ENCODE results near the gene SCT.
A peak's percentile ranks its signal among the peaks of the same experiment; 100 is the strongest.

The SCT gene

DNA sequence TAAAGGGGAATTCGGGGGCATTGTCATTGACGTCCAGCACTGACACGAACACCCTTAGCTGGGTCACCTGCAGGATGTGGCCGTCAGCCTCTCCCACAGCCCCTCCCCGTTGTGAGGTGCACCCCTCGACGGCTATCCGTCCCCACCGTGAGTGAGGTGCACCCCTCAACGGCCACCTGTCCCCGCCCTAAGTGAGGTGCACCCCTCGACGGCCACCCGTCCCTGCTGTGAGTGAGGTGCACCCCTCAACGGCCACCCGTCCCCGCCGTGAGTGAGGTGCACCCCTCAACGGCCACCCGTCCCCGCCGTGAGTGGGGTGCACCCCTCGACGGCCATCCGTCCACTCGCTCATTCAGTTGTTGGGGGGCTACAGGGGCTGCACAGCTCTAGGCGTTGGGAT, 5.1 kb downstream of the SCT start:
- DNase-seq (ENCODE audit: low read depth) = no peak

DNA sequence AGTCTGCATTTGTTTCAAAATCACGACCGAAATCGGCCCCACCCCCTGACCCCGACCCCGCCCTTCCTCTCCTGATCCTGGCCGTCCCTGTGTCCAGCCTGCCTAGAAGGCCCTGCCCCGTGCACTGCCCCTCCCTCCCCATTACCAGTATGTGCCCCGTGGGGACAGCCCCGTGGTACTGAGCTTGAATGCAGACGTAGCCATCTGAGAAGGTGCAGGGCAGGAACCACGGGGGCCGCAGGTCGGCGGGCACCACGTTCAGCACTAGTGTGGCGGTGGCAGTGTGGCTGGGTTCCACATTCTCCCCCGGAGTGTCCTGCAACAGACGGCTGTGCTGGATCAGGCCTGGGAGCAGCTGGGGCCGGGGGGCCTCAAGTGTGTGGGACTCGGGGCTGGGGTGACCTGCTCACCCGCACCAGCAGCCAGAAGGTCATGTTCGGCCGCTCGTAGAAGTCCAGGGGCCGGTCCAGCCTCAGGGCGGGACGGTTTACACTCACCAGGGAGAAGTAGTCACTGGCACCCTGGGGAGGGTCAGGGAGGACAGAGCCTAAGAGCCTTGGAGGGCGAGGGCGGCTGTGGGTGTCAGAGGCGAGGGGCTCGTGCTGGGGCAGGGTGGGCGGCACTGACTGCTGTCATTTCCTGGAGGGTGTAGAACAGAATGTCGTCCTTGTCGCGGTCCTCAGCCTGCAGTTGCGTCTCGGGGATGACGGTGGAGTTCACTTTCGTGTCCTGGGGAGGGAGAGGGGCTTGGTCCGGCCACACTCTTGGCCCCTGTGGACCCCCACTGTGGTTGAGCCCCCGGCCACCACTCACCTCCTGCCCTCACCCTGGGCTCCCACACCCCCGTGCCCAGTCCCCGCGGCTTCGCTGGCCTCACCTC, 5.8 kb downstream of the SCT start:
- DNase-seq (ENCODE audit: low read depth) = no peak

GRCh38 chr11:620201-620600, 6.8 kb downstream of the SCT start:
- DNase-seq (ENCODE audit: low read depth) = no peak

DNA sequence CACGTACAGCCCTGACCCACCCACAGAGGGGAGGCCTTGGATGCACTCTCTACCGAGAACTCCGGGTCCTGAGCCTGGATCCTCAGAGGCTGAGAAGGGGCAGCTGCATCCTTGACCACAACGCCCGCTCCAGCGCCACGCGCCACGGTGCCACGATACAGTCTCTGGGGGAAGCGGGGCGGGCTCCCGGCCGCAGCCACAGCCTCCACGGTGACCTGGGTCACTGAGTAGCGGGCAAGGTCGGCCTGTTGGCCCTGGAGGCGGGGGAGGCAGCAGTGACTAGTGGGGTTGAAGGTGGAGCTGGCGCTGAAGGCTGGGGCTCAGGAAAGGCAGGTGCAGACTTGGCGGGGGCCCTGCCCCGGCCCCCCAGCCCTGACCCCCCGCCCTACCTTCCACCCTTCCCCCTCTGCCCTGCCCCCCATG, 7.3 kb downstream of the SCT start:
- DNase-seq (ENCODE audit: low read depth) = no peak

- DNase-seq (ENCODE audit: low read depth) = no peak
Observed at GRCh38 chr11:618856-619627, 7.9 kb downstream of the SCT start.

- DNase-seq (ENCODE audit: low read depth) = no peak
Observed at GRCh38 chr11:617912-618682, 8.9 kb downstream of the SCT start.

- DNase-seq (ENCODE audit: low read depth) = no peak
Observed at GRCh38 chr11:617199-617911, 9.6 kb downstream of the SCT start.

DNA sequence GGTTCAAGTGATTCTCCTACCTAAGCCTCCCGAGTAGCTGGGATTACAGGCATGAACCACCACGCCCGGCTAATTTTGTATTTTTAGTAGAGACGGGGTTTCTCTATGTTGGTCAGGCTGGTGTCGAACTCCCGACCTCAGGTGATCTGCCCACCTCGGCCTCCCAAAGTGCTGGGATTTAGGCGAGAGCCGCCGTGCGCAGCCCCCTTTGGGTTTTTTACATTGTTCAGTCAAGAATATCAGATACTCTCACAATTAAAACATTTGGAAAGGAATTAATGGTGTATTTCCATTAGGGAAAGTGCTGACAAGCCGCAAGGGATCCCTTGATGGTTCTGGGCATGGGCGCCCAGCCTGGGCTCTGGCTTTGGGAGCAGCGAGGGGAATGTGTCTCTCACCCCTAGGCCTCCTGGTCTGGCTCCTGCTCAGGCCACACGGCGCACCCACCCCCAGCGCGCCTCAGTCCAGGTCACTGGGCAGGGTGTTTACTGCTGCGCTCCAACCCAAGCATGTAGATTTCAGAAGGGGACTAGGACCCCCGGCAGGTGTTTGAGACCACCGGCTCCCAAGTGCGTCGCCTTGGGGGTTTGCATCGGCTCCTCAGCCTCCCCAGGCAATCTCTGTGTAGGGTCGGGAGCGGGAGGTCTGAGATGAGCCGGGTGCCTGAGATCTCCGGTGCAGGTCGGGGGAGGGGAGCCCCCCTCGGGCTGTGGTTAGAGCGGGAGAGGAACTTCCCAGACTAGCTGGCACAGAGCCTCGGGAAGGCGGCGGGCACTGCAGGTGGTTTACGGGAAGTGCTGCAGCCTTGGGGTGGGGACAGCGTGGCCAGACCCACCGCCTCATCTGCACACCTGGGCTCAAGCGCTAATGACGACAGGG, 10.4 kb downstream of the SCT start:
- no peak for DNase-seq (ENCODE audit: low read depth)

DNA sequence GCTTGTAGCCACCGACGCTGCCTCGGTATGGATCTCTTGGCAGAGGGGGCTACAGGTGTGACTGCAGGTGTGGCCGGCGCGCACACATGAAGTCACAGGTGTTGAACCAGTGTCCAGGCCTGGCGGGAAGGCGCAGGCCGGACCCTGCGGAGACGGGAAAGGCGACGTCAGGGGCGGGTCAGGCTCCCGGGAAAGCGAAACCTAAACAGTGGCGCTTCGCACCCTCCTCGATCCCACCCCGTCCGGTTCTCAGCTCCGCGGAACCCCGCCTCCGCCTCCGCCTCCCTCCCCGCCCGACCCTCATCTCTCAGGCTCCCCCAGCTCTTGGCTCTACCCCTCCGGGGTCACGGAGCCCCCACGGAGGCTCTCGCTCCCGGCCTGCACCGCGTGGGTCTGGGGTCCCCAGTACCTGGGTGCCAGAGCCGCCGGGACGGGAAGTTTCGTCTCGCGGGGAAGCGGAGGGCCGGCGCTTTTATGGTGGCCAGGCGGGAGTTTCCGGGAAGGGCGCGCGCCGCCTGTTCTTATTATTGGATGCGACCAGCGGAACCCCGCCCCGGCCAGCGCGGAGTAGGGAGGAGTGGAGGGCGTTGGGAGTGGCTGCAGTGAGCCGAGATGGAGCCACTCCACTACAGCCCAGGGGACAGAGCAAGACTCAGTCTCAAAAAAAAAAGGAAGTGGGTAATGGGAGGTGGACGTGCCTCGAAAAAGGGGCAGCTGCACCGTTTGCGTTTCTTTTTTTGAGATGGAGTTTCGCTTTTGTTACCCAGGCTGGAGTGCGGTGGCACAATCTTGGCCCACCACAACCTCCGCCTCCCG, 11.3 kb downstream of the SCT start, which contains the start of gene IRF7:
Gene IRF7 (minus strand): TSS at position 447 of the 816 bp plus-strand sequence. CDS start 586 bp downstream, outside the sequence.
- peak; percentile 76 for DNase-seq (ENCODE audit: low read depth)

- DNase-seq (ENCODE audit: low read depth) = no peak
Observed at GRCh38 chr11:614623-615503, 12.1 kb downstream of the SCT start.

- no peak for DNase-seq (ENCODE audit: low read depth)
Observed at GRCh38 chr11:614021-614622, 12.9 kb downstream of the SCT start.

- DNase-seq (ENCODE audit: low read depth) = no peak
Observed at GRCh38 chr11:613369-613968, 13.5 kb downstream of the SCT start.

DNA sequence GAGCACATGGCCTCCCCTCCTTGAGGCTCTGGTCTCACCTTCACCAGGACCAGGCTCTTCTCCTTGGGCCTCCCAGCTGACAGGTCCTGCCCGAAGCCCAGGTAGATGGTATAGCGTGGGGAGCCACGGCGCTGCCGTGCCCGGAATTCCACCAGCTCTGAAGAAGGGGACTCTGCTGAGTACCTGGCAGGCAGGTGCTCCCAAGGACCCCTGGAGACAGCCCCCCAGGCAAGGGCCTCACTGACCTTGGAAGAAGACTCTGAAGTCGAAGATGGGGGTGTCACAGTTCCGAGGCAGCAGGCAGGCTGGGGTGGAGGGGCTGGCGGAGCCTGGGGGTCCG, 14.1 kb downstream of the SCT start:
- DNase-seq (ENCODE audit: low read depth) = no peak

- no peak for DNase-seq (ENCODE audit: low read depth)
Observed at GRCh38 chr11:612201-612960, 14.6 kb downstream of the SCT start.

GRCh38 chr11:611001-611996, 15.7 kb downstream of the SCT start:
- no peak for DNase-seq (ENCODE audit: low read depth)

All from fibroblast of the conjunctiva (primary cell).